Heart right ventricle (tissue), 16 donors: ENCODE results near the gene ARHGEF7. TPM values are rescaled to one million over a fixed set of nuclear protein-coding genes. Genes with fewer than 3 reads are reported as not detected.

ENCODE experiments used
- ATAC-seq, 8 donors: fragments of 200-7000 bp; cut with Tn5 transposase; one replicate each; pipeline ENCODE4 v1.9.1; 2020; ENCODE audit warnings: mild to moderate bottlenecking in 8 of 8, moderate library complexity in 8 of 8, moderate number of reproducible peaks in 1 of 8
- DNase-seq, 2 donors: peaks; one replicate each; pipeline ENCODE4 v3.0.0-alpha.2; 2020
- H3K27ac ChIP-seq, 10 donors: fragments of 200-600 bp; sonication (generic) in 2 of 10; one replicate each; pipeline versions ENCODE4 v1.5.0 to v1.8.0; 2020 to 2022; ENCODE audit warnings: mild to moderate bottlenecking in 3 of 10
- H3K27me3 ChIP-seq, 7 donors: fragments of 200-600 bp; one replicate each; pipeline ENCODE4 v1.8.0; 2021 to 2022; ENCODE audit warnings: mild to moderate bottlenecking in 2 of 7
- H3K36me3 ChIP-seq, 9 donors: fragments of 200-600 bp; sonication (generic) in 1 of 9; one replicate each; pipeline versions ENCODE4 v1.5.0 to v1.8.0; 2020 to 2022; ENCODE audit warnings: mild to moderate bottlenecking in 2 of 9
- H3K4me1 ChIP-seq, 9 donors: fragments of 200-600 bp; sonication (generic) in 1 of 9; one replicate each; pipeline versions ENCODE4 v1.5.0 to v1.8.0; 2020 to 2022; ENCODE audit warnings: mild to moderate bottlenecking in 4 of 9
- H3K4me3 ChIP-seq, 10 donors: fragments of 200-600 bp; sonication (generic) in 2 of 10; one replicate each; pipeline versions ENCODE4 v1.5.0 to v1.8.0; 2020 to 2022; ENCODE audit warnings: mild to moderate bottlenecking in 7 of 10, moderate library complexity in 2 of 10
- H3K9me3 ChIP-seq, 11 donors: fragments of 200-600 bp in 10 of 11; sonication (generic) in 2 of 11; one replicate each; pipeline versions ENCODE4 v1.5.0 to v1.8.0; 2013 to 2022; ENCODE audit warnings: mild to moderate bottlenecking in 2 of 11, control low read depth in 1 of 11, moderate library complexity in 1 of 11
- WGBS, 2 donors: extraction: QIAGEN DNeasy Blood & Tissue Kit; methylation state at CpG; one replicate each; pipeline ENCODE4 v1.1.7; 2013; ENCODE audit warnings: inconsistent platforms in 1 of 2; 5-methylcytosine and 5-hydroxymethylcytosine counted together
- intact Hi-C, 10 donors: fragments of 100-400 bp; cut with DNase I; formaldehyde crosslinking; loops; one replicate each; pipeline versions ENCODE4 v1.11.1 to v1.14.2; 2022
- polyA plus RNA-seq, 2 donors: library from polyadenylated mRNA; stranded (reverse); fragments of 200-250 nt; gene quantifications; one replicate each; pipeline ENCODE4 v1.2.3, GENCODE V29; 2013
- total RNA-seq, 10 donors: library from RNA; stranded (reverse); fragmentation: NEBNext Ultra II Directional in 3 of 10; extraction: Animal tissue kit (Norgen Biotek cat#: 25700) in 3 of 10; gene quantifications; one replicate each; pipeline versions ENCODE4 v1.2.1 to v1.2.4, GENCODE V29; 2021 to 2023
- TF ChIP-seq, protein P1 (sequence below), 9 donors: fragments of 200-600 bp; sonication (generic) in 2 of 9; IDR thresholded peaks; one replicate each; pipeline versions ENCODE4 v1.5.0 to v1.8.0; 2021 to 2022; ENCODE audit warnings: antibody characterized with exemption in 9 of 9, mild to moderate bottlenecking in 5 of 9, moderate library complexity in 1 of 9
- donor health status: Arrhythmogenic right ventricular cardiomyopathy.
- donor health status: ischemic (EF 13 %, LVEDD 7.1; RV severe dilation, severe dysfunction).
- donor health status: healthy with polysubstance abuse.
- donor health status: DM: no; HTN: yes; CAD: no.
- donor health status: DM: no; HTN: no; CAD: no.
- donor health status: ischemic (EF 25% LVEDD 6.9; RV normal size, moderate dysfunction).
- donor health status: ischemic (EF 25% LVEDD 5.7; RV mildly dilated, moderate dysfunction).
- donor health status: healthy.
- donor health status: DM: yes; HTN: yes; CAD: no.
- donor health status: Ischemic cardiomyopathy.
- donor health status: ischemic (EF 35%, LVEDD 5.7; RV mildly dilated, moderate dysfunction).
- donor health status: nonischemic (EF 11% LVEDD 7.7; RV severe dilation, severe dysfunction).
- donor health status: DM: yes; HTN: yes; CAD: no.
- donor health status: PGD.
- donor health status: ischemic (EF 29% LVEDD 5.4; RV normal size, mild dysfunction).
- donor health status: nonischemic (EF 23%, LVEDD 6.1; RV moderate dilation, normal function).

ARHGEF7 gene
- total and polyA plus RNA-seq, 12 donors: 18.4 to 56.6 (median 43.1) TPM

DNA sequence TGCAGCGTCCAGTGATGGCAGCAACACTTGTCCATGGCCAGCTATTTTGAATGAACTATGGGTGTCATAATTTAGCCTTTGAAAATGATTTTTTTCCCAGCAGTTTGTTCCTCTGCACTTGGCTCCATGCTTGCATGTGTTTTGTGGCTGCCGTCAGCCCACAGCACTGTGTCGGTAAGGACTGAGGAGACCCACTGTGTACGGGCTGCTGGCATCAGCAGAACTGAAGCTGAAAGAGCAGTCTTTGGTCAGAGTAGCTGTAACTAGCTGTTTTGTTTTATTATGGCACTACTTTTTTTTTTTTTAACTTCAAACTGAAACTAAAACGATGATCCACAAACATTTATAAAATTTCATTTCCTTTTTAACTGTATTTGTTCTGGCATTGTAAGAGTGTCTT, 155.0 kb downstream of the ARHGEF7 start:
- TF ChIP-seq, protein P1, sequence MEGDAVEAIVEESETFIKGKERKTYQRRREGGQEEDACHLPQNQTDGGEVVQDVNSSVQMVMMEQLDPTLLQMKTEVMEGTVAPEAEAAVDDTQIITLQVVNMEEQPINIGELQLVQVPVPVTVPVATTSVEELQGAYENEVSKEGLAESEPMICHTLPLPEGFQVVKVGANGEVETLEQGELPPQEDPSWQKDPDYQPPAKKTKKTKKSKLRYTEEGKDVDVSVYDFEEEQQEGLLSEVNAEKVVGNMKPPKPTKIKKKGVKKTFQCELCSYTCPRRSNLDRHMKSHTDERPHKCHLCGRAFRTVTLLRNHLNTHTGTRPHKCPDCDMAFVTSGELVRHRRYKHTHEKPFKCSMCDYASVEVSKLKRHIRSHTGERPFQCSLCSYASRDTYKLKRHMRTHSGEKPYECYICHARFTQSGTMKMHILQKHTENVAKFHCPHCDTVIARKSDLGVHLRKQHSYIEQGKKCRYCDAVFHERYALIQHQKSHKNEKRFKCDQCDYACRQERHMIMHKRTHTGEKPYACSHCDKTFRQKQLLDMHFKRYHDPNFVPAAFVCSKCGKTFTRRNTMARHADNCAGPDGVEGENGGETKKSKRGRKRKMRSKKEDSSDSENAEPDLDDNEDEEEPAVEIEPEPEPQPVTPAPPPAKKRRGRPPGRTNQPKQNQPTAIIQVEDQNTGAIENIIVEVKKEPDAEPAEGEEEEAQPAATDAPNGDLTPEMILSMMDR (IDR thresholded peaks at IDR 0.05): no peak
- no peak for DNase-seq
- peak in 1 of 8 donors; percentile 52 for ATAC-seq
- intact Hi-C loops: no loop called here
- H3K27me3 ChIP-seq: no peaks in the 10 kb centered on the region
- H3K27ac ChIP-seq: peak overlapping the region in 1 of 10 donors; percentile 53
- peaks cover 0 to 98% (median 17%) of the 10 kb centered on the region in 9 donors for H3K36me3 ChIP-seq
- H3K4me1 ChIP-seq: peaks cover 0 to 51% (median 13%) of the 10 kb centered on the region in 9 donors
- 68 to 85% methylated on average over 5 of the region's 5 CpGs for WGBS, 2 donors
- H3K4me3 ChIP-seq: no peak overlapping the region
- H3K9me3 ChIP-seq: no peaks in the 10 kb centered on the region

DNA sequence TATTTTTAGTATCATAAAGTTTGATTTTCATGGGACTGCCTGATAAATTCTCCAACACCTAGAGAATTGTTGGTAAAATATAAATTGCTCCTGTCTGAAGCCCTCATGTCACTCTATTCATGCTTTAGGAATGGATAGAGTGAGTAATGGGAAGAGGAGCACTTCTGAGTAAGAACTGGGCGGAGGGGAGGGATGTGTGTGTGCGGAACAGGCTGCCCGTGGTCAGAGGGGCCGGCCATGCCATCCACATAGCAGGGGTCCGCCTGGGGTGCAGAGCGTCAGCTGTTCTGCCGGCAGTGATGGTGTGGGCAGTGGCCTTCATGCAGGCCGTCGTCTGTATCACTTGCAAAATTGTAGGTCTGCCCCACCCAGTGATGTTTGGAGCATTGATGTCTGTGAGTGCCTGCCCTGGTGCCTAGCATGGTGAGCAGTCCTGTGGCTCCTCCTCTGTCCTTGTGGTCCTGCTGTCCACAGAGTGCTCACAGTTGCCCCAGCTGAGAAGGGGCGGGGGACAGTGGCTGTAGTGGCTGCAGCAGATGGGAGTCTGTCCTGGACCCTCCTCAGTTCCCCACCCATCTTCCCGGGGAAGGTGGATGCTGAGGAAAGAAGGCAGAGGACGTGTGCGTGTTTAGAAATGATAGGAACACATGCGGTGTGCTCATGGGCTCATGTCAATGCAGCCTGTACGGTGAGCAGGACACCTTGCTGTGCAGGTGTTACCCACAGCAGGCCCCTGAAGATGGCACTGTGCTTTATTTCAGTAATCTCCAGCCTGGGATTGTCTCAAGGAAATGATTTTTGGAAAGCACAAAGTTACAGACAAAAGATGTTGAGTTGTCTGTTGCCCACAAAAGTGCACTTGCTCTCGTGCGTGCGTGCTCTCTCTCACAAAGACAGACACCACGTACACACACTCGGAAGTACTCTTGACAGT, 155.9 kb downstream of the ARHGEF7 start:
- peaks cover 0 to 51% (median 16%) of the 10 kb centered on the region in 9 donors for H3K4me1 ChIP-seq
- 91 to 93% methylated on average over 20 of the region's 20 CpGs for WGBS, 2 donors
- no peaks in the 10 kb centered on the region for H3K27me3 ChIP-seq
- TF ChIP-seq, protein P1 (IDR thresholded peaks at IDR 0.05): no peak
- no peaks in the 10 kb centered on the region for H3K9me3 ChIP-seq
- peak overlapping the region in 2 of 10 donors; percentile 0 to 53 for H3K27ac ChIP-seq
- intact Hi-C loops: no loop called here
- H3K4me3 ChIP-seq: no peak overlapping the region
- DNase-seq: no peak
- peak in 1 of 8 donors; percentile 28 for ATAC-seq
- H3K36me3 ChIP-seq: peaks cover 0 to 98% (median 22%) of the 10 kb centered on the region in 9 donors

DNA sequence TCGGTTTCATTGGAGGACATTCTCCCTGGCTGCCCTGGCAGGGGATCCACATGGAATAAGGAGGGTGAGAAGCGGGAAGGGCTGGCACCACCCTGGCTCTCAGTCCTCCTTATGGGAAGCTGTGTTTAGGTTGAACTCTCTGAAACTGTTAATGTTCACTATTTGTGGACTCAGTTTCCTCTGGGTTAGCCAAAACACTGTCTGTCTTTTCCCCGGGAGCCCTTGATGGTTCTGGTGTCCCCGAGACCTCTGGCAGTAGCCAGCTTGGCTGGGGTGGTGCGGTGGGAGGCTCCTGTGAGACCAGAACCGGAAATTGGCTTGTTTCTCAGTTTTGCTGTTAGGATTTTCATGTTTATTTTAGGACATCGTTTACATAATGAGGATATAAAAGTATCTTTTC, 157.0 kb downstream of the ARHGEF7 start:
- Histone ChIP-seq H3K27me3 (no peaks in the 10 kb centered on the region), H3K9me3 (no peaks in the 10 kb centered on the region), H3K27ac (peak overlapping the region in 5 of 10 donors; percentile 0 to 32 (median 3)), H3K4me1 (peaks cover 0 to 50% (median 16%) of the 10 kb centered on the region in 9 donors), H3K4me3 (no peak overlapping the region), H3K36me3 (peaks cover 0 to 99% (median 19%) of the 10 kb centered on the region in 9 donors)
- intact Hi-C loops: no loop called here
- WGBS, 2 donors: 67 to 68% methylated on average over 7 of the region's 7 CpGs
- DNase-seq: no peak
- TF ChIP-seq, protein P1 (IDR thresholded peaks at IDR 0.05): no peak
- ATAC-seq: peak in 2 of 8 donors; percentile 35 to 41

DNA sequence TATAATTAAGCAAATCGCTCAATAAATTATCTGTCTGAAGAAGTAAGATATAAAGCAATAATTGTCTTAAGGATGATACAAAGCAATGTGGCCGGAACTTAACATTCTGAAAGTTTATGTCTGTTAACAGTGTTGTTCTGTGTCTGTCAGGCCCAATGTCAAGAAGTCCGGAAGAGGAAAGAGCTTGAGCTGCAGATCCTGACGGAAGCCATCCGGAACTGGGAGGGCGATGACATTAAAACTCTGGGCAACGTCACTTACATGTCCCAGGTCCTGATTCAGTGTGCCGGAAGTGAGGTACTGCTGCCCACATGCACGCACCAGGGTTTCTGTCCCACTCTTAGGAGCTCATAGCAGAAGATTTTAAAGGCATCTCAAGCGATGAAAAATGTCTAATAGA, 160.3 kb downstream of the ARHGEF7 start:
- no peak for DNase-seq
- intact Hi-C loops: loop anchor here in 2 of 10 donors (5.0 kb wide), 2 partner anchors 33 to 123 kb away; no protein-coding TSS in a partner anchor
- 59 to 66% methylated on average over 10 of the region's 10 CpGs for WGBS, 2 donors
- Histone ChIP-seq H3K36me3 (peaks cover 0 to 99% (median 26%) of the 10 kb centered on the region in 9 donors), H3K4me1 (peaks cover 0 to 48% (median 23%) of the 10 kb centered on the region in 9 donors), H3K9me3 (no peaks in the 10 kb centered on the region), H3K4me3 (no peak overlapping the region), H3K27me3 (no peaks in the 10 kb centered on the region), H3K27ac (peak overlapping the region in 1 of 10 donors; percentile 3)
- ATAC-seq: peak in 1 of 8 donors; percentile 10
- TF ChIP-seq, protein P1 (IDR thresholded peaks at IDR 0.05): no peak
